HG02884 (cell line): ENCODE data around the gene RAD21L1.

ENCODE experiments used
- ATAC-seq: cut with Tn5 transposase; IDR thresholded peaks from one replicate; pipeline ENCODE4 v1.9.1; 2021; ENCODE audit warnings: mild to moderate bottlenecking, moderate library complexity; ENCODE audit not compliant: unreplicated experiment

The RAD21L1 gene

GRCh38 chr20:1225783-1226654 lies at the start of gene RAD21L1:
TSS of gene RAD21L1 (plus strand) at chr20:1226044. CDS start at chr20:1228454, 2,410 bp downstream.
- ATAC-seq, result no peak

- ATAC-seq, result no peak
Observed at GRCh38 chr20:1177680-1178079, 48.2 kb upstream of the RAD21L1 start.

- ATAC-seq, result no peak
Observed at GRCh38 chr20:1178103-1178502, 47.7 kb upstream of the RAD21L1 start.

- ATAC-seq, result no peak
Observed at GRCh38 chr20:1178623-1179022, 47.2 kb upstream of the RAD21L1 start.

GRCh38 chr20:1180949-1181348 lies 44.9 kb upstream of the RAD21L1 start:
- no peak for ATAC-seq

- ATAC-seq, result no peak
Observed at GRCh38 chr20:1182106-1182505, 43.7 kb upstream of the RAD21L1 start.

- no peak for ATAC-seq
Observed at GRCh38 chr20:1183153-1183552, 42.7 kb upstream of the RAD21L1 start.

GRCh38 chr20:1184260-1184637 lies 41.6 kb upstream of the RAD21L1 start:
- ATAC-seq, result no peak

GRCh38 chr20:1184638-1185315 lies 41.1 kb upstream of the RAD21L1 start, which contains the start of gene TMEM74B:
TSS of gene TMEM74B (minus strand) at chr20:1184981. CDS start at chr20:1183801, 1,180 bp downstream.
- ATAC-seq, result no peak

- ATAC-seq, result no peak
Observed at GRCh38 chr20:1185316-1185741, 40.5 kb upstream of the RAD21L1 start.

- ATAC-seq, result no peak
Observed at GRCh38 chr20:1185790-1186334, 40.0 kb upstream of the RAD21L1 start.

- ATAC-seq, result no peak
Observed at GRCh38 chr20:1186367-1186991, 39.4 kb upstream of the RAD21L1 start.

- no peak for ATAC-seq
Observed at GRCh38 chr20:1187605-1188171, 38.2 kb upstream of the RAD21L1 start.

GRCh38 chr20:1188347-1188746 lies 37.5 kb upstream of the RAD21L1 start:
- no peak for ATAC-seq

GRCh38 chr20:1189827-1190226 lies 36.0 kb upstream of the RAD21L1 start:
- no peak for ATAC-seq

GRCh38 chr20:1190847-1191246 lies 35.0 kb upstream of the RAD21L1 start:
- no peak for ATAC-seq

- ATAC-seq, result no peak
Observed at GRCh38 chr20:1191299-1191698, 34.5 kb upstream of the RAD21L1 start.

- ATAC-seq, result no peak
Observed at GRCh38 chr20:1195226-1195625, 30.6 kb upstream of the RAD21L1 start.

GRCh38 chr20:1196634-1197033 lies 29.2 kb upstream of the RAD21L1 start:
- no peak for ATAC-seq

- no peak for ATAC-seq
Observed at GRCh38 chr20:1197801-1198200, 28.0 kb upstream of the RAD21L1 start.

GRCh38 chr20:1198751-1199150 lies 27.1 kb upstream of the RAD21L1 start:
- no peak for ATAC-seq
